ENCODE measurements around the gene ORC1. TPM values are rescaled to one million over a fixed set of nuclear protein-coding genes. Genes with fewer than 3 reads are reported as not detected.
"Not testable (repeated sequence)": the region's sequence is repeated elsewhere in the genome, so short reads cannot be mapped to it uniquely, and the experiment has no call there.

The ORC1 gene
- total RNA-seq, 1 experiment from 2014 or later, result 34.4 TPM

- DNase-seq (ENCODE audit: low read depth), result no peak
Measured at GRCh38 chr1:52393174-52393573, 11.0 kb downstream of the ORC1 start.

GRCh38 chr1:52386458-52386857 lies 17.8 kb downstream of the ORC1 start:
- no peak for DNase-seq (ENCODE audit: low read depth)

- DNase-seq (ENCODE audit: low read depth), result no peak
Measured at GRCh38 chr1:52385376-52385775, 18.8 kb downstream of the ORC1 start.

- not testable (repeated sequence) for DNase-seq (ENCODE audit: low read depth)
Measured at GRCh38 chr1:52369851-52370250, 34.4 kb downstream of the ORC1 start.

- DNase-seq (ENCODE audit: low read depth), result peak; percentile 13
Measured at GRCh38 chr1:52368383-52369172, 35.6 kb downstream of the ORC1 start.

GRCh38 chr1:52367272-52367671 lies 37.0 kb downstream of the ORC1 start:
- no peak for DNase-seq (ENCODE audit: low read depth)

- no peak for DNase-seq (ENCODE audit: low read depth)
Measured at GRCh38 chr1:52366517-52366827, 37.8 kb downstream of the ORC1 start.

GRCh38 chr1:52365746-52366516 lies 38.3 kb downstream of the ORC1 start, which contains the start of gene CC2D1B:
Gene CC2D1B, minus strand, starts transcription at chr1:52366205. Its CDS starts 1,585 bp downstream, at chr1:52364620.
- peak; percentile 99 for DNase-seq (ENCODE audit: low read depth)

GRCh38 chr1:52365071-52365745 lies 39.0 kb downstream of the ORC1 start:
- DNase-seq (ENCODE audit: low read depth), result peak; percentile 72

GRCh38 chr1:52364235-52364839 lies 39.9 kb downstream of the ORC1 start:
- no peak for DNase-seq (ENCODE audit: low read depth)

- no peak for DNase-seq (ENCODE audit: low read depth)
Measured at GRCh38 chr1:52360595-52360968, 43.6 kb downstream of the ORC1 start.

GRCh38 chr1:52359676-52360594 lies 44.3 kb downstream of the ORC1 start:
- no peak for DNase-seq (ENCODE audit: low read depth)

- no peak for DNase-seq (ENCODE audit: low read depth)
Measured at GRCh38 chr1:52358851-52359497, 45.2 kb downstream of the ORC1 start.

- DNase-seq (ENCODE audit: low read depth), result no peak
Measured at GRCh38 chr1:52357397-52357796, 46.8 kb downstream of the ORC1 start.

GRCh38 chr1:52356818-52357355 lies 47.3 kb downstream of the ORC1 start:
- DNase-seq (ENCODE audit: low read depth), result no peak

- no peak for DNase-seq (ENCODE audit: low read depth)
Measured at GRCh38 chr1:52355847-52356505, 48.2 kb downstream of the ORC1 start.

GRCh38 chr1:52355436-52355835 lies 48.8 kb downstream of the ORC1 start:
- no peak for DNase-seq (ENCODE audit: low read depth)

GRCh38 chr1:52352690-52353089 lies 51.5 kb downstream of the ORC1 start:
- DNase-seq (ENCODE audit: low read depth), result no peak

- no peak for DNase-seq (ENCODE audit: low read depth)
Measured at GRCh38 chr1:52348704-52349300, 55.4 kb downstream of the ORC1 start.
